Measurements from ENCODE around the gene HIF3A. TPM values are rescaled to one million over a fixed set of nuclear protein-coding genes. Genes with fewer than 3 reads are reported as not detected.
A peak's percentile ranks its signal among the peaks of the same experiment; 100 is the strongest.

Gene HIF3A
- total and polyA plus RNA-seq, 2 donors (not counting 3 experiments of a cell fraction or from before 2014, with no cell fraction given), result 8.1 to 8.5 TPM

DNA sequence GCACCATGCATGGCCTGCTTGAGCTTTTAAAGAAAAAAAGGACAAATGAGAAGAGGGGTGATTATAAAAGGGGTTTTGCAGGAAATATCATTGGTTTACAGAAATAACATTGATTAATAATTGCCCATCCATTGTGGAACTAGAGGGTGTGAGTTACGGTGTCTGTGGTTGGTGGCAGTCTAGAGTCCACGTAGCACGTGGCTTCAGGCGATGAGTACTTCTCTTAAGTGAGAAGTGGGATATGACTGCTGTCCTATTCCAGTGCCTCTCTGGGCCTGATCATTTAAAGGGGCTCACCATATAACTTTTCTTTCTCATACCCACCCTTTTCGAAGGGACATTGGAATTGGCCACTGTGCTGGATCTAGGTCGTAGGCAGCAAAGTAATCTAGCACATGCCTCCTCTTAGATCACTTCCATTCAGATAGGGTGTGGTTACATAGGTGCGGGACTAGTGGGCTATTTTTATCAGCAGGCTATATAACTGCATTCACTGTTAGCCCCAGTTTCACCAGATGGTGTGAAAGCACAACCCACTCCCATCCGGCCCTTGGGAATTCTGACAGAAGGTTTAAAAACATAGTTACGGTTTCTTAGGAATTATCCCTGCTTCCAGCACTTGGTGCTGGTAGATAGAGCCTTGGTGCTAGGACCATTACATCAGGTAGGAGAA lies 69.9 kb downstream of the HIF3A start:
- Histone ChIP-seq H3K4me1 (ENCODE audit: control insufficient read depth, extremely low read depth, insufficient read depth, low read length) (peaks cover 8% of the 10 kb centered on the region), H3K79me2 (ENCODE audit: control insufficient read depth, insufficient read depth, low read length) (peaks cover 57% of the 10 kb centered on the region), H3K4me2 (ENCODE audit: insufficient read depth, low read length) (no peak overlapping the region), H3K27me3 (ENCODE audit: control insufficient read depth in 2 of 2, insufficient read depth in 2 of 2, low read length in 2 of 2) (no peaks in the 10 kb centered on the region), H3K4me3 (replicated peaks in 1 of 3; ENCODE audit: insufficient read depth in 1 of 3, low read depth in 1 of 3, low read length in 3 of 3) (no peak overlapping the region), H3K27ac (ENCODE audit: insufficient read depth, low read depth, low read length) (no peak overlapping the region), H2AFZ (ENCODE audit: low read depth, low read length) (no peak overlapping the region), H4K20me1 (replicated peaks; ENCODE audit: control insufficient read depth, extremely low read depth, insufficient read depth, low read length) (no peaks in the 10 kb centered on the region), H3K9me1 (replicated peaks; ENCODE audit: control insufficient read depth, extremely low read depth, insufficient read depth, low read length) (no peaks in the 10 kb centered on the region), H3K9ac (replicated peaks; ENCODE audit: extremely low read depth, insufficient read depth, low read length) (no peak overlapping the region), H3K36me3 (ENCODE audit: control insufficient read depth in 2 of 2, extremely low read depth in 1 of 2, insufficient read depth in 2 of 2, low read length in 2 of 2) (peaks cover 11 to 15% of the 10 kb centered on the region in 2 experiments), H3K9me3 (replicated peaks; ENCODE audit: control insufficient read depth, insufficient read depth, low read length) (no peaks in the 10 kb centered on the region)
- no peak for FAIRE-seq
- intact Hi-C loops (cut with micrococcal nuclease), result no loop called here
- ChIA-PET CTCF (interaction anchor here (1.0 kb wide), 1 partner anchor 86 kb away, joined by 3 read pairs; no protein-coding TSS in a partner anchor), POLR2A (no interaction called here)
- no peak for DNase-seq (ENCODE audit: low read depth, low spot score)
- no peak for TF ChIP-seq POLR2AphosphoS5 (IDR thresholded peaks at IDR 0.05; ENCODE audit: insufficient read depth, low read depth, low read length)
- TF ChIP-seq POLR2A (IDR thresholded peaks at IDR 0.05; ENCODE audit: low read depth, low read length), result peak; percentile 11
- TF ChIP-seq, protein P1, sequence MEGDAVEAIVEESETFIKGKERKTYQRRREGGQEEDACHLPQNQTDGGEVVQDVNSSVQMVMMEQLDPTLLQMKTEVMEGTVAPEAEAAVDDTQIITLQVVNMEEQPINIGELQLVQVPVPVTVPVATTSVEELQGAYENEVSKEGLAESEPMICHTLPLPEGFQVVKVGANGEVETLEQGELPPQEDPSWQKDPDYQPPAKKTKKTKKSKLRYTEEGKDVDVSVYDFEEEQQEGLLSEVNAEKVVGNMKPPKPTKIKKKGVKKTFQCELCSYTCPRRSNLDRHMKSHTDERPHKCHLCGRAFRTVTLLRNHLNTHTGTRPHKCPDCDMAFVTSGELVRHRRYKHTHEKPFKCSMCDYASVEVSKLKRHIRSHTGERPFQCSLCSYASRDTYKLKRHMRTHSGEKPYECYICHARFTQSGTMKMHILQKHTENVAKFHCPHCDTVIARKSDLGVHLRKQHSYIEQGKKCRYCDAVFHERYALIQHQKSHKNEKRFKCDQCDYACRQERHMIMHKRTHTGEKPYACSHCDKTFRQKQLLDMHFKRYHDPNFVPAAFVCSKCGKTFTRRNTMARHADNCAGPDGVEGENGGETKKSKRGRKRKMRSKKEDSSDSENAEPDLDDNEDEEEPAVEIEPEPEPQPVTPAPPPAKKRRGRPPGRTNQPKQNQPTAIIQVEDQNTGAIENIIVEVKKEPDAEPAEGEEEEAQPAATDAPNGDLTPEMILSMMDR (IDR thresholded peaks at IDR 0.05; ENCODE audit: extremely low read depth in 1 of 2, insufficient read depth in 1 of 2, low read depth in 1 of 2, low read length in 2 of 2), result no peak
- BruUV-seq (replicated peaks), result no TSS peak
- dilution Hi-C loops (cut with MboI; ENCODE audit: extremely low pct_ligation_motif_present, low sequenced_read_pairs), result no loop called here

DNA sequence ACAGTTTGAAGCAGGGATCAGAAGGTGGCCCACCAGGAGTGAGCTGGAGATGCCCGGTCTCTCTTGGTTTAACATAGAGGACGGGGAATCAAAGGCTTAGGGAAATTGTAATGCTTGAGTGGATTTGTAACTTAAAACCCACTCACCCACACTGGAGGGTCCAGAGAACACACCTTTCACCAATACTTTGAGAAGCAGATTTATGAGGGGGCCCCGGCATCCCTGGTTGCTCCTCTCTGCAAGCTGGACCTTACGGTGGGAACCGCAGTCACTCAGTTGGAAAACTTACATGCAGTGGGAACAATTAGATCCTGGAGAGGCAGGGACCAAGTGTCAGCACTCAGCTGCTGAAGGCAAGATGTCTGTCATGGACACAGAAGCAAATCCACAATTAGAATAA lies 70.6 kb downstream of the HIF3A start:
- ChIA-PET CTCF (interaction anchor here (1.0 to 1.7 kb wide), 2 partner anchors 10 to 87 kb away, joined by 3 to 4 read pairs; no protein-coding TSS in a partner anchor), POLR2A (no interaction called here)
- peaks cover 61% of the 10 kb centered on the region for H3K79me2 ChIP-seq (ENCODE audit: control insufficient read depth, insufficient read depth, low read length)
- H3K27me3 ChIP-seq (ENCODE audit: control insufficient read depth in 2 of 2, insufficient read depth in 2 of 2, low read length in 2 of 2), result no peaks in the 10 kb centered on the region
- no peak overlapping the region for H3K27ac ChIP-seq (ENCODE audit: insufficient read depth, low read depth, low read length)
- intact Hi-C loops (cut with micrococcal nuclease) (no loop called here), dilution Hi-C loops (cut with MboI; ENCODE audit: extremely low pct_ligation_motif_present, low sequenced_read_pairs) (no loop called here)
- no peaks in the 10 kb centered on the region for H3K9me1 ChIP-seq (replicated peaks; ENCODE audit: control insufficient read depth, extremely low read depth, insufficient read depth, low read length)
- no peak overlapping the region for H2AFZ ChIP-seq (ENCODE audit: low read depth, low read length)
- no peak overlapping the region for H3K9ac ChIP-seq (replicated peaks; ENCODE audit: extremely low read depth, insufficient read depth, low read length)
- peaks cover 11 to 15% of the 10 kb centered on the region in 2 experiments for H3K36me3 ChIP-seq (ENCODE audit: control insufficient read depth in 2 of 2, extremely low read depth in 1 of 2, insufficient read depth in 2 of 2, low read length in 2 of 2)
- DNase-seq (ENCODE audit: low read depth, low spot score) (no peak), FAIRE-seq (peak; percentile 8)
- no peak overlapping the region for H3K4me3 ChIP-seq (replicated peaks in 1 of 3; ENCODE audit: insufficient read depth in 1 of 3, low read depth in 1 of 3, low read length in 3 of 3)
- BruUV-seq (replicated peaks), result no TSS peak
- no peaks in the 10 kb centered on the region for H3K9me3 ChIP-seq (replicated peaks; ENCODE audit: control insufficient read depth, insufficient read depth, low read length)
- H4K20me1 ChIP-seq (replicated peaks; ENCODE audit: control insufficient read depth, extremely low read depth, insufficient read depth, low read length), result no peaks in the 10 kb centered on the region
- no peak for TF ChIP-seq JUN (IDR thresholded peaks at IDR 0.05; ENCODE audit: borderline replicate concordance, insufficient read depth, insufficient read length, low read depth)
- H3K4me1 ChIP-seq (ENCODE audit: control insufficient read depth, extremely low read depth, insufficient read depth, low read length), result peaks cover 15% of the 10 kb centered on the region
- H3K4me2 ChIP-seq (ENCODE audit: insufficient read depth, low read length), result no peak overlapping the region
